OCI-LY3 (cell line): Measurements from ENCODE around the gene DNAJC8.

ENCODE experiments used
- EZH2phosphoT487 ChIP-seq: fragments of 200-600 bp; shearing (Covaris generic); IDR thresholded peaks from 2 replicates; pipeline ENCODE4 v1.6.1; 2018; ENCODE audit warnings: antibody characterized with exemption, mixed run types, low read depth
- TF ChIP-seq, protein P1 (sequence below): fragments of 200-600, 300-600 bp; sonication (generic); IDR thresholded peaks from 2 replicates; pipeline ENCODE4 v1.5.1; 2014; ENCODE audit warnings: antibody characterized with exemption, low read length, low read depth

DNA sequence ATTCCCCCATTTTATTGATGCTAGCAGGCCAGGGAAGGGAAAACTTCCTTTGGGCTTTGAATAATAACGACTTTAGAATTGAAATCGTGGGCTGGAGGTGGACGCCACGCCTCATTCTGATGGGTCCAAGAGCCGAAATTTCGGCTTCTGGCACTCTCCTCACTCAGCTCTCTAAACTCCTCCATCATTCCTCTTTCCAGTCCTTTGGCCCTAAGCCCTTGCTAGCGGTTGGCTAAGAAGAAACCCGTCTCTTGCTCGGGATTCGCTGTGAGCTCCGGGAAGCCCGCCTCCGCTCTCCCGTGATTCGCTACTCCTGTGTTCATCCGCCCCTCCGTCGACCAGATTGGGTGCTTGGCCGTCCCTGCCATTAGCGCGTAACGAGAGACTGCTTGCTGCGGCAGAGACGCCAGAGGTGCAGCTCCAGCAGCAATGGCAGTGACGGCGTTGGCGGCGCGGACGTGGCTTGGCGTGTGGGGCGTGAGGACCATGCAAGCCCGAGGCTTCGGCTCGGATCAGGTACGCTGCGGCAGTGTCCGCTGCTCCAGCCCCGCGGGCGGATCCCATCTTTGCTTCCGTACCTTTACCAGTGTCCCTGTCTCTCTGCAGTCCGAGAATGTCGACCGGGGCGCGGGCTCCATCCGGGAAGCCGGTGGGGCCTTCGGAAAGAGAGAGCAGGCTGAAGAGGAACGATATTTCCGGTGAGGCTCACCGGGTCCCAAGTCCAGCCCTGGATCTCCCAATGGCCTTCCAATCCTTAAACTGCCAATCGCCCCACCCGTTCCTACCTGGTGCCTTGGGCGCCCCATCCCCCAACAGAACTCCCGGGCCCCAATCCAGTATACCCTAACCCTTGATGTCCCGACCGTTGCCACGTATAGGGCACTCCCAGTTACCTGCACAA is 3.2 kb upstream of the DNAJC8 start, which contains the start of gene ATP5IF1:
- no peak for TF ChIP-seq EZH2phosphoT487
- TF ChIP-seq, protein P1, sequence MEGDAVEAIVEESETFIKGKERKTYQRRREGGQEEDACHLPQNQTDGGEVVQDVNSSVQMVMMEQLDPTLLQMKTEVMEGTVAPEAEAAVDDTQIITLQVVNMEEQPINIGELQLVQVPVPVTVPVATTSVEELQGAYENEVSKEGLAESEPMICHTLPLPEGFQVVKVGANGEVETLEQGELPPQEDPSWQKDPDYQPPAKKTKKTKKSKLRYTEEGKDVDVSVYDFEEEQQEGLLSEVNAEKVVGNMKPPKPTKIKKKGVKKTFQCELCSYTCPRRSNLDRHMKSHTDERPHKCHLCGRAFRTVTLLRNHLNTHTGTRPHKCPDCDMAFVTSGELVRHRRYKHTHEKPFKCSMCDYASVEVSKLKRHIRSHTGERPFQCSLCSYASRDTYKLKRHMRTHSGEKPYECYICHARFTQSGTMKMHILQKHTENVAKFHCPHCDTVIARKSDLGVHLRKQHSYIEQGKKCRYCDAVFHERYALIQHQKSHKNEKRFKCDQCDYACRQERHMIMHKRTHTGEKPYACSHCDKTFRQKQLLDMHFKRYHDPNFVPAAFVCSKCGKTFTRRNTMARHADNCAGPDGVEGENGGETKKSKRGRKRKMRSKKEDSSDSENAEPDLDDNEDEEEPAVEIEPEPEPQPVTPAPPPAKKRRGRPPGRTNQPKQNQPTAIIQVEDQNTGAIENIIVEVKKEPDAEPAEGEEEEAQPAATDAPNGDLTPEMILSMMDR: no peak
